ENCODE measurements around the gene WAS.

- TF ChIP-seq, protein P1, sequence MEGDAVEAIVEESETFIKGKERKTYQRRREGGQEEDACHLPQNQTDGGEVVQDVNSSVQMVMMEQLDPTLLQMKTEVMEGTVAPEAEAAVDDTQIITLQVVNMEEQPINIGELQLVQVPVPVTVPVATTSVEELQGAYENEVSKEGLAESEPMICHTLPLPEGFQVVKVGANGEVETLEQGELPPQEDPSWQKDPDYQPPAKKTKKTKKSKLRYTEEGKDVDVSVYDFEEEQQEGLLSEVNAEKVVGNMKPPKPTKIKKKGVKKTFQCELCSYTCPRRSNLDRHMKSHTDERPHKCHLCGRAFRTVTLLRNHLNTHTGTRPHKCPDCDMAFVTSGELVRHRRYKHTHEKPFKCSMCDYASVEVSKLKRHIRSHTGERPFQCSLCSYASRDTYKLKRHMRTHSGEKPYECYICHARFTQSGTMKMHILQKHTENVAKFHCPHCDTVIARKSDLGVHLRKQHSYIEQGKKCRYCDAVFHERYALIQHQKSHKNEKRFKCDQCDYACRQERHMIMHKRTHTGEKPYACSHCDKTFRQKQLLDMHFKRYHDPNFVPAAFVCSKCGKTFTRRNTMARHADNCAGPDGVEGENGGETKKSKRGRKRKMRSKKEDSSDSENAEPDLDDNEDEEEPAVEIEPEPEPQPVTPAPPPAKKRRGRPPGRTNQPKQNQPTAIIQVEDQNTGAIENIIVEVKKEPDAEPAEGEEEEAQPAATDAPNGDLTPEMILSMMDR (conservative IDR thresholded peaks at IDR 0.05; ENCODE audit: low read length), result no peak
- no peak for TF ChIP-seq EZH2phosphoT487 (IDR thresholded peaks at IDR 0.05; ENCODE audit: borderline replicate concordance)
Measured at GRCh38 chrX:48684134-48684533, 535 bp downstream of the WAS start.
